ENCODE data around the gene PIGO.

DNA sequence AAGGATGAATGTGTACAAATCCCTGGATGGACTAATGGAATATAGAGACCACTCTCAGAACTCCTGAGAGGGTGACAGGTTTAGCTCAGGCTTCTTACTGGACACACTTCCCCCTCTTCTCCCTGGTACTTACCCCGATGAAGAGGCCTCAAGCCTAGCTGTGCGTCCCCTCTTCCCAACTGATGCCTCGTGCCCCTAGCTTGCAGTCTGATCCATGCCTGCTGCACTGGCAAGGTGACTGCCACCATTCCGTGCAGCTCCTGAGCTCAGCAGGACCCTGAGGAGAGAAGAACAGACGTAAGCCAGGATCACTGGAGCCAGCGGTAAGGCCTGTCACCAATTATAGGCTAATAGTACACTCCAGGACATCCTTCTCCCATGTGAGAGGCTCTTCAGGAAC, 12.1 kb upstream of the PIGO start:
- TF ChIP-seq EP300 (IDR thresholded peaks at IDR 0.05) (no peak), POLR2A (IDR thresholded peaks at IDR 0.05; ENCODE audit: low read depth) (no peak), POLR2AphosphoS5 (IDR thresholded peaks at IDR 0.05) (no peak)
- TF ChIP-seq, protein P1, sequence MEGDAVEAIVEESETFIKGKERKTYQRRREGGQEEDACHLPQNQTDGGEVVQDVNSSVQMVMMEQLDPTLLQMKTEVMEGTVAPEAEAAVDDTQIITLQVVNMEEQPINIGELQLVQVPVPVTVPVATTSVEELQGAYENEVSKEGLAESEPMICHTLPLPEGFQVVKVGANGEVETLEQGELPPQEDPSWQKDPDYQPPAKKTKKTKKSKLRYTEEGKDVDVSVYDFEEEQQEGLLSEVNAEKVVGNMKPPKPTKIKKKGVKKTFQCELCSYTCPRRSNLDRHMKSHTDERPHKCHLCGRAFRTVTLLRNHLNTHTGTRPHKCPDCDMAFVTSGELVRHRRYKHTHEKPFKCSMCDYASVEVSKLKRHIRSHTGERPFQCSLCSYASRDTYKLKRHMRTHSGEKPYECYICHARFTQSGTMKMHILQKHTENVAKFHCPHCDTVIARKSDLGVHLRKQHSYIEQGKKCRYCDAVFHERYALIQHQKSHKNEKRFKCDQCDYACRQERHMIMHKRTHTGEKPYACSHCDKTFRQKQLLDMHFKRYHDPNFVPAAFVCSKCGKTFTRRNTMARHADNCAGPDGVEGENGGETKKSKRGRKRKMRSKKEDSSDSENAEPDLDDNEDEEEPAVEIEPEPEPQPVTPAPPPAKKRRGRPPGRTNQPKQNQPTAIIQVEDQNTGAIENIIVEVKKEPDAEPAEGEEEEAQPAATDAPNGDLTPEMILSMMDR (IDR thresholded peaks at IDR 0.05): no peak

Data from esophagus muscularis mucosa (tissue), 4 donors.